ENCODE results near the gene COMMD2.

DNA sequence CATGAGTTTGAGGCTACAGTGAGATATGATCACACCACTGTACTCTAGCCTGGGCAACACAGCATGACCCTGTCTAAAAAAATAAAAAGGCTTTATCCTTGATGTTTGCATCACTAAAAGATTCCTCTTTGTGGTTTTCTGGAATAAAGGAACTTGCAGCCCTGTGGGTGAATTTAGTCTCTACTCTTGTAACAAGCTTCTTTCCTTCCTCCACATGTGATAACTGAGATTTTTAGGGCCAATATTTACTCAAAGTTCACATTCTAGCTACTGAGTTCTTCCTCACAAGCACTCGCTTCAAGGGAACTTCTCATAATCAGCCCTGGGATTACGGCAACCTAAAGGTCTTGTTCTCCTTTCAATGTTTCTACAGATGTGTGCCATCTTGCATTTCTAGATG, 24.6 kb downstream of the COMMD2 start:
- TF ChIP-seq POLR2A (IDR thresholded peaks at IDR 0.05) (no peak), POLR2AphosphoS5 (IDR thresholded peaks at IDR 0.05) (no peak)
- TF ChIP-seq, protein P1, sequence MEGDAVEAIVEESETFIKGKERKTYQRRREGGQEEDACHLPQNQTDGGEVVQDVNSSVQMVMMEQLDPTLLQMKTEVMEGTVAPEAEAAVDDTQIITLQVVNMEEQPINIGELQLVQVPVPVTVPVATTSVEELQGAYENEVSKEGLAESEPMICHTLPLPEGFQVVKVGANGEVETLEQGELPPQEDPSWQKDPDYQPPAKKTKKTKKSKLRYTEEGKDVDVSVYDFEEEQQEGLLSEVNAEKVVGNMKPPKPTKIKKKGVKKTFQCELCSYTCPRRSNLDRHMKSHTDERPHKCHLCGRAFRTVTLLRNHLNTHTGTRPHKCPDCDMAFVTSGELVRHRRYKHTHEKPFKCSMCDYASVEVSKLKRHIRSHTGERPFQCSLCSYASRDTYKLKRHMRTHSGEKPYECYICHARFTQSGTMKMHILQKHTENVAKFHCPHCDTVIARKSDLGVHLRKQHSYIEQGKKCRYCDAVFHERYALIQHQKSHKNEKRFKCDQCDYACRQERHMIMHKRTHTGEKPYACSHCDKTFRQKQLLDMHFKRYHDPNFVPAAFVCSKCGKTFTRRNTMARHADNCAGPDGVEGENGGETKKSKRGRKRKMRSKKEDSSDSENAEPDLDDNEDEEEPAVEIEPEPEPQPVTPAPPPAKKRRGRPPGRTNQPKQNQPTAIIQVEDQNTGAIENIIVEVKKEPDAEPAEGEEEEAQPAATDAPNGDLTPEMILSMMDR (IDR thresholded peaks at IDR 0.05) = no peak

Measured in prostate gland (tissue), 2 donors.